GM18517 (cell line): Measurements from ENCODE around the gene OR2AE1.
"Not testable (repeated sequence)": the region's sequence is repeated elsewhere in the genome, so short reads cannot be mapped to it uniquely, and the experiment has no call there.

Experiments used
- ATAC-seq: cut with Tn5 transposase; IDR thresholded peaks from one replicate; pipeline ENCODE4 v1.9.1; 2021; ENCODE audit warnings: mild to moderate bottlenecking, moderate library complexity; ENCODE audit not compliant: unreplicated experiment

The OR2AE1 gene, protein sequence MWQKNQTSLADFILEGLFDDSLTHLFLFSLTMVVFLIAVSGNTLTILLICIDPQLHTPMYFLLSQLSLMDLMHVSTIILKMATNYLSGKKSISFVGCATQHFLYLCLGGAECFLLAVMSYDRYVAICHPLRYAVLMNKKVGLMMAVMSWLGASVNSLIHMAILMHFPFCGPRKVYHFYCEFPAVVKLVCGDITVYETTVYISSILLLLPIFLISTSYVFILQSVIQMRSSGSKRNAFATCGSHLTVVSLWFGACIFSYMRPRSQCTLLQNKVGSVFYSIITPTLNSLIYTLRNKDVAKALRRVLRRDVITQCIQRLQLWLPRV

DNA sequence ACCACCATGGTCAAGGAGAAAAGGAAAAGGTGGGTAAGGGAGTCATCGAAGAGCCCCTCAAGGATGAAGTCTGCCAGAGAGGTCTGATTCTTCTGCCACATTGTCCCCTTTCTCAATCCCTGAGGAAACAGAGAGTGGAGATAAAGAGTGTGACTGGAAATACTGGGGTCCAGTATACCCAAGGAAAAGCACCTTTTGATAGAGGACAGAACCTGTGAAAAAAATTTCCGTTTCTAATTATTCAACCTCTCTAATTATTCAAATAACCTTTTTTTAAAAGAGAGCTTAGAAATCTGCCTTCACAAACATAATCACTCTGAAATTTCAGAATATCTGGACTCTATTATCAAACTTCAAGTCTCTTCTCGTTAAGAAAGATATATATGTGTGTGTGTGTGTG lies at the start of gene OR2AE1:
TSS of gene OR2AE1 (minus strand) at position 101 of the 400 bp plus-strand sequence. CDS start at position 101, 0 bp downstream.
- no peak for ATAC-seq

DNA sequence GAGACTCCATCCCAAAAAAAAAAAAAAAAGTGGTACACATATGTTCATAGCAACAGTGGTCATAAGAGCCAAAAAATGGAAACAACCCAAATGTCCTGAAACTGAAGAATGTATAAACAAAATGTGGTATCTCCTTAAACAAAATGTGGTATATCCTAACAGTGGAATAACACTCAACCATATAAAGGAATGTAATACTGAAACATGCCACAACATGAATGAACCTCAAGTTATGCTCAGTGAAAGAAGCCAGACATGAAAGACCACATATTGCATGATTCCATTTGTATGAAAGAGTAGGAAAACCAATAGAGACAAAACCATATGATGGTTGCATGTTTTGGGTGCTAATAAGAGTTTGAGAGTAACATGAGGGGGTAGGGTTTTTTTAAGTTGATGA lies 49.5 kb upstream of the OR2AE1 start:
- ATAC-seq: no peak

DNA sequence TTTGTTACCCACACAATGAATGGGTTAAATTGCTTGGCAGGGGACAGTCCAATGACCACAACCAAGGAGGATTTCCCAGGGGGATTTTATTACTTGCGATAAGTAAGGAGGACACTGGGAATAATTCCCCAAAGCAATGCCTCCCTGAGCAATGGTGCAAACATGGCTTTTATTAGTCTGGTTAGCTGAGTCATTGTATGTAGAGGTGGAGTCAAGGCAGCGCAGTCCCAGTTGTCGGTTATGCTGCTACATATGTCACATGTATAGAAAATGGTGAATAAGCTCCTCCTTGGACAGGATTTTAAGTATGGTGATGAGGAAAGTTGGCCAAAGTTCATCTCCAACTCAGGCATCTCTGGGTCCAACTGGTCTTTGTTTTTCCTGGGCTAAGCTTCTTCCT lies 46.4 kb upstream of the OR2AE1 start:
- no peak for ATAC-seq

DNA sequence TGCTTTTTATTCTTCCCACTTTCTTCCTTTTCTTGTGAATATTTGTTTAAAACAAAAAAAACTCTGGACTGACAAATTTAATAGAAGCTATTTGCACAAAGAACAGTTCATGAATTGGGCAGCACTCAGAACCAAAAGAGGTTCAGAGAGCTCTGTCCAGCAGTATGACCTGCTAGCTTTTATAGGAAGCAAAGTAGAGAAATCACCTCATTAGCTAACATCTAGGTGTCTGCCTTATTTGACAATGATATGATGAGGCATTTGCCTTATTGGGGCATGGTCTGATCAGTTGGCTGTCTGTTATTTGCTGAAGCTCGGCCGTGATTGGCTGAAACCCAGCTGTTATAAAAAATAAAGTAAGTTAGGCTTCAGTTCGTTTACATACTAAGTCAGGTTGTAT lies 43.3 kb upstream of the OR2AE1 start:
- no peak for ATAC-seq

DNA sequence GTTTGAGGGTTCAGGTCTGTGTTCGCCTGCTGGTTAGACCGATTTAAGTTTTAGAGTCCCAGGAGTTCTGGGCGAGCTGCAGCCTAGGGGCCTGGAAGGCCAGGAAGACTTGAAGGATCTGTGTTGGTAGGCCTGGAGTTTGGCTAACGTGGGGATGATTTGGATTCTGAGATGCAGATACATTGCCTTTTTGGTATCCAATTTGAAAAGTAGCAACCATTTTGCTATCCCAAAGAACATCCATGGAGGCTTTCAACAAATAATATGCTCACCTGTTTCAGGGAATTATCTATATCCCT lies 42.9 kb upstream of the OR2AE1 start:
- ATAC-seq: no peak

DNA sequence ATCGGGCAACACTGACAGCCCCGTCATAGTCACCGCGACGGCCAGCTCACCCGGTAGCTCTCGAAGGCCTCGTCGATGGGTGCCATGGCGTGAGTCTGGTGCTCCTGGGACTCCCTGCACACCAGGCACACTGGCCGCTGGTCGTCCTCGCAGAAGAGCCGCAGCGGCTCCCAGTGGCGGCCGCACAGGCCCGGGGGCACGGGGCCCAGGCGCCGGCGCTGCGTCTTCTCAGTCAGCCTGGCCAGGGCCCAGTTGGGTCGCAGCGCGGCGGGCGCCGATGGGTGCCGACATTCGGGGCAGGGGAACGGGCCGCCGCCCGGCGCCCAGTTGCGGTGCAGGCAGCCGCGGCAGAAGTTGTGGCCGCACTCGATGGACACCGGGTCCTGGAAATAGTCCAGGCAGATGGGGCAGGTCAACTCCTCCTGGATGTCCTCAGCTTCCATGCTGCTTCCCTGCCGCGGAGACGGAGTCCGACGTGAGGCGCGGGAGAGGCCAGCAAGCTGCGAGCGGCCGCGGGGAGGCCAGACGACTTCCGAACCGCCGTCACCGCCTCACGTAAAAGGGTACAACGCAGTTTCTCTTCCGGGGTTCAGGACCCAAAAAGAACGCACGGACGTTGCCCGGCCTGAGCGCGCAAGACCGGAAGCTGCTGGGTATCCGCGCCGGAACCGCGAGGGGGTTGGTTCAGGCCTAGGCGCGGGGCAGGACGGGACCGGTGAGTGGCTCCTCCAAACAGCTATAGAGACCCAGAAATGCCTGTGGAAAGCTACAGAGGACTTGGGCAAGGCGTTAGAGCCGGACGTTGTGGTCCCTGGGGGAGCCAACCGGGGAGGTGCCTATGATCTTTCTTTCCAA lies 42.4 kb upstream of the OR2AE1 start, which contains the start of gene TRIM4:
TSS of gene TRIM4 (minus strand) at position 572 of the 855 bp plus-strand sequence. CDS start at position 443, 129 bp downstream.
- peak; percentile 86 for ATAC-seq

DNA sequence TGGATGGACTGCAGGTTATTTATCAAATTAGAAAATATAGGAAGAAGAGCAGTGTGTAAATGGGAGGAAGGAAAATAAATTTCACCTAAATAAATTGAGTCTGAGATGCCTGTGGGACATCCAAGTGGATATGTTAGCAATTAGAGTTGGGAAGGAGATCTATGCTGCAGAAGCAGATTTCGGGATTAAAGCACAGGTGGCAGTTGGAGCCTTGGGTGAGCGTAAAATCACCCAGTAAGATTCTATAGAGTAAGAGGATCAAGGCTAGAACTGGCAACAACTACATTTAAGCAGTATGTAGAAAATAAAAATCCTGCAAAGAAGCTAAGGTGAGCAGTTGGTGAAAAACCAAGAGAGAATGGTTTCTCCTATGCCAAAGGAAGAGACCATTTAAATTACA lies 34.1 kb upstream of the OR2AE1 start:
- no peak for ATAC-seq

DNA sequence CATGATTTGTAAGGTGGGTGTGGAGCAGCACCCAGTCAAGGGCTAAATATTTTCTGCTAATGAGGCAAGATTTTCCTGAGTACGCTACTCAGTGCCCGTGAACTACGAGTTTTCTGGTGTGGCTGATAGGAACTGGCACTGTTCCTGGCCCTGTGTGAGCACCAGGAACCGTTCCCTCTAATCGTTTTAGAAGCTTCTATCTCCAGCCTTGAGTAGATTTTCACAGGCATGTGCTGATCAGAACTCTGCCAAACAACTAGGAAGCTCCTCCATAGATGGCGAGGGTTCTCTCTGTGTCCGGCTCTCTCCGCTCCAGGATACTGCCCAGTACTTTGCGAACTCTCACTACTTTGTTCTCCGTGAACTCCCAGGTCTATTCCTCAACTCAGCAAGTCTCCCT lies 24.7 kb upstream of the OR2AE1 start:
- ATAC-seq: no peak

DNA sequence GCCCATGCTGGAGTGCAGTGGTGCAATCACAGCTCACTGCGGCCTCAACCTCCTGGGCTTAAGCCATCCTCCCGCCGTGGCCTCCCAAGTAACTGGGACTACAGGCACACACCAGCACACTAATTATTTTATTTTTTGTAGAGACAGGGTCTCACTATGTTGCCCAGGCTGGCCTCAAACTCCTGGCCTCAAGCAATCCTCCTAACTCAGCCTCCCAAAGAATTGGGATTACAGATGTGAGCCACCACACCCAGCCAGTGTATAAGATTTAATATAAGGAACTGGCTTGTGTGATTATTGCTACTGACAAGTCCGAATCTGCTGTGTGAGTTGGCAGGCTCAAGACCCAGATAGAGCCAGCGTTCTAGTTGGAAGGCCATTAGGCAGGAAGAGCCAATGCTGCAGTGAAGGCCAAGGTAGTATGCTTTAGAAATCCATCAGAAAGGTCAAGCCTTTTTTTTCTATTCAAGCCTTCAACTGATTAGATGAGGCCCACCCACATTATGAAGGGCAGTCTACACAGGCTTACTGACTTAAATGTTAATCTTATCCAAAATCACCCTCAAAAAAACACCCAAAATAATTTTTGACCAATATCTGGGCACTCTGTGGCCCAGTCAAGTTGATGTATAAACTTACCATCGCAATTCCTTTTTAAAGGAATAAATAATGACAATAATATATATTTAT lies 23.1 kb upstream of the OR2AE1 start:
- no peak for ATAC-seq

DNA sequence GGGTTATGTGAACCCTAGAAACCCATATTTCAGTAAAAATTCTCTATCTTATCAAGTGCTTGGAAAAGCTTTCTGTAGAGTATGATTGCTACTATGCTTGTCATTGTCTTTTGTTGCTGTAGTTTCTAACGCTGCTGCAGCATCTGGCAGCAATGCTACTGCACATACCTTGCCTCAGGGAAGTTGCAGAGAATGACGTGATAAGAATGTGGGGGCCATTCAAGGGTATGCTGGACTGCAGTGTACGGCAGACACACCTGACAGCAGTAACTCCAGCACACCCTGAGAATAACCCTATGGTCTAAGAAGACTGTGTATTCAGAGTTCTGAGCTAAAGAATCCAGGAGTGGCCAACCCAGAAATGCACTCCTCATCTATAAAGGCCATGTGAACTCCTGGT lies 22.0 kb upstream of the OR2AE1 start:
- no peak for ATAC-seq

DNA sequence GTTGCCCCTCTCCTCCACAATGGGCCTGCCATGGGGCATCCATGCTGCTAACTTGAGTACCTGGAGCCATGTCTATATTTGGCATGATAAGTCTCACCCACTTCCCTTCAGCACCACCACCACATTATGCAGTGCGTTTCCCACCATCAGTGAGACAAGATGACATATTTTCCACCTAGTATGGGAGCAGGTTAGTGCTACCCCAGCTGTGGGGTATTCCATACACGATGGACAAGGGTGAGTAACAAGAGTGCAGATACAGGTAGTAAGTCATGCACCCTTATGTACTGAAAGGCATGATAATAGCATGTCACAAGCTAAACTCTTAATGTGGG lies 21.2 kb upstream of the OR2AE1 start:
- ATAC-seq: no peak

DNA sequence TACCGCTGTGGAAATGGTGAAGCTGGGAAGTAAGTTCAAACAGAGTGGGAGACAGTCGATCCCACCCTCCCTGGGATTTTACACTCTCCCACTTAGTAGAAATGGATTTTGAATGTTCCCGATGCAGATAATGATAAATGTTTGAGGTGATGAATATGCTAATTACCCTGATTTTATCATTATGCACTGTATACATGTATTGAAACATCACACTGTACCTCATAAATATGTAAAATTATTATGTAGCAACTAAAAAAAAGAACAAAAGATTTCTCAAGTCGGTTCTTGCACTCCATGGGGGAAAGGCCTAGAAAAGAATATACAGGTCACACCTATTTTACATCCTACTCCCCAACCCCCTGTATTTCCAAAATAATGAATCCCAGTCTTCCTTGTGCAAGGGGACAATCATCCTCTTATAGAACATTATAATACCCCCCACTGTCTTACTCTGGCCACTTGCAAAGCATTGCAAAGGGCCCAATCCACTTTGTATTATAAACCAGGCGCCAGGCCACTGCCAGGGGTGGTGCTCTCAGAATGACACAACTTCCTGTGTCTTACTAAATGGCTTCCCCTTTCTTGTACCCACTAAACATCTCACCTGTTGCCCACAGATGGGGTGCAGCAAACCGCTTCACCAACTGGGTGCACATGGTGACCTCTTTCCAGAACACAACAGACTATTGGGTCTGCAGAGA lies 20.6 kb upstream of the OR2AE1 start:
- no peak for ATAC-seq

DNA sequence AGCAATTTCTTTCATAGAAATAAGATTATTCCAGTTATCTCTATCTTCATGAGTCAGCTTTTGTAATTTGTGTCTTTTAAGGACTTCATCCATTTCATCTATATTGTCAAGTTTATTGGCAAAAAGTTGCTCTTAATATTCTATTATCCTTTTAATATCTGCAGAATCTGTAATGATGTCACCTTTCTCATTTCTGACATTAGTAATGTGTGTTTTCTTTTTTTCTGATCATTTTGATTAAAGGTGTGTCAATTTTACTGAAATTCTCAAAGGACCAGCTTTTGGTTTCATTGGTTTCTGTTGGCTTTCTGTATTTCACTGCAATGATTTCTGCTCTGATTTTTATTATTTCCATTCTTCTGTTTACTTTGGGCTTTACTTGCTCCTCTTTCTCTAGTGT lies 17.9 kb upstream of the OR2AE1 start:
- ATAC-seq: no peak

DNA sequence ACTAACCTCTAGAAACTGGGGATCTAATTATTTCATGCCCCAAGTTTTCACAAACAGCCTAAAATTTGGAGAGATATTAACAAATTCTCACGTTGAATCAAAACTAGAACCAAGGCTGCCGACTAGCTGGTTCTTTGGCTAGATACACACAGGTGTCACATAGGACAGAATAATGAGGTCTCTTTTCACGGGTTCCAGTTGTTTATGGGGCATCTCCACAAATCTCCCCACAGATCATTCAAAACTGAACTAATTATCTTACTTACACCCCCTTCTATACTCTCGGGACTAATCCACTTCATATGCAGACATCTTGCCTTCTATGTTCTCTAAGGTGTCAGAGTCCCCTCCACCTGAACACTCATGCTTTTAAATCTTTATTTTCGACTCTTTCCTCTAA lies 16.4 kb upstream of the OR2AE1 start:
- no peak for ATAC-seq

DNA sequence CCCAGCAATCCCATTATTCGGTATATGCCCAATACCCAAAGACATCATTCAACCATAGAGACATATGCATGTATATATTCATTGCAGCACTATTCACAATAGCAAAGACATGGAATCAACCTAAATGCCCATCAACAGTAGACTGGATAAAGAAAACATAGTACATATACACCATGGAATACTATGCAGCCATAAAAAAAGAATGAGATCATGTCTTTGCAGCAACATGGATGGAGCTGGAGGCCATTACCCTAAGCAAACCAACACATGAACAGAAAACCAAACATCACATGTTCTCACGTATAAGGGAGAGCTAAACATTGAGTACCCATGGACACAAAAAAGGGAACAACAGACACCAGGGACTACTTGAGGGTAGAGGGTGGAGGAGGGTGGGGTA lies 13.5 kb upstream of the OR2AE1 start:
- ATAC-seq: not testable (repeated sequence)

DNA sequence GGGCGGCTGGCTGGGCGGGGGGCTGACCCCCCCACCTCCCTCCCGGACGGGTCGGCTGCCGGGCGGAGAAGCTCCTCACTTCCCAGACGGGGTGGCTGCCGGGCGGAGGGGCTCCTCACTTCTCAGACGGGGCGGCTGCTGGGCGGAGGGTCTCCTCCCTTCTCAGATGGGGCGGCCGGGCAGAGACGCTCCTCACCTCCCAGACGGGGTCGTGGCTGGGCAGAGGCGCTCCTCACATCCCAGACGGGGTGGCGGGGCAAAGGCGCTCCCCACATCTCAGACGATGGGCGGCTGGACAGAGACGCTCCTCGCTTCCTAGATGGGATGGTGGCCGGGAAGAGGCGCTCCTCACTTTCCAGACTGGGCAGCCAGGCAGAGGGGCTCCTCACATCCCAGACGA lies 11.5 kb upstream of the OR2AE1 start:
- ATAC-seq: not testable (repeated sequence)

DNA sequence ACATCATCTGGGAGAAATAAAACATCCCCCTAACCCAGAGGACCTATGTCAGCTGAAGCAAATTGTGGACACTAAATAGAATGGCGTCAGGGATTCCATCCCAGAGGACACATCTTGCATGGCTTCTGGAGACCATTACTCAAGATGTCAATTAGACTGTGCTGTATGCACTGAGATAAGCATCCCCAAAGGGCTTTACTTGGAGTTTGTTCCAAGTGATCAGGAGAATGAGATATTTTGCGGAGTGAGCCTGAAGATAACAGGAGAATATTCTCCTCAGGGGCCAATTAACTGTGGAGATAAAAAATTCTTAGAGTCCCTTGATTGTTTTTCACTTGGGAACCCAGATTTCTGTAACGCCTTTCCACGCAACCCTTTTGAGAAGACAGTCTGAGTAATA lies 4.5 kb upstream of the OR2AE1 start:
- ATAC-seq: no peak

DNA sequence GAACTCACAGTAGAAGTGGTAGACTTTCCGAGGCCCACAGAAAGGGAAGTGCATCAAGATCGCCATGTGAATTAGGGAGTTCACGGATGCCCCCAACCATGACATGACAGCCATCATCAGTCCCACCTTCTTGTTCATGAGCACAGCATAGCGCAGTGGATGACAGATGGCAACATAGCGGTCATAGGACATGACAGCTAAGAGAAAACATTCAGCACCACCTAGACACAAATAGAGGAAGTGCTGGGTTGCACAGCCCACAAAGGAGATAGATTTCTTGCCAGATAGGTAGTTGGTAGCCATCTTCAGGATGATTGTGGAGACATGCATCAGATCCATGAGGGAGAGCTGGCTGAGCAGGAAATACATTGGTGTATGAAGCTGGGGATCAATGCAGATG lies 342 bp downstream of the OR2AE1 start:
- no peak for ATAC-seq

DNA sequence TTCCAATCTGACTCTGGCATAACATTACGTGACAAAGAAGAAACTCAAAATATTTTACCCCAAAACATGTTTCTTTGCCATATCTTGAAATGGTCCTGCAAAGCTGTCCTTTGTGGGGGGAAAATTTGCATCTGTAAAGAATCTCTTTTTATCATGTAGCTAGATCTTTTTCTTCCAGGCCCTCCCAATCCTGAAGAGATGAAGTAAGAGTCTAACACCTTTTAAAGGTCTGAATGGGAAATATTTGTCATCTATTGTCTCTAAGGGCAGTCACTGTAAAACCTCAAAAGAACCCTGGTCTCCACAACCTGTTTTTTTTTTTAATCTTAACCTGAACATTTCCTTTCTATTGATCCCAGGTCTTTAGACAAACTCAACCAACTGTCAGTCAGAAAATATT lies 8.6 kb downstream of the OR2AE1 start:
- no peak for ATAC-seq

DNA sequence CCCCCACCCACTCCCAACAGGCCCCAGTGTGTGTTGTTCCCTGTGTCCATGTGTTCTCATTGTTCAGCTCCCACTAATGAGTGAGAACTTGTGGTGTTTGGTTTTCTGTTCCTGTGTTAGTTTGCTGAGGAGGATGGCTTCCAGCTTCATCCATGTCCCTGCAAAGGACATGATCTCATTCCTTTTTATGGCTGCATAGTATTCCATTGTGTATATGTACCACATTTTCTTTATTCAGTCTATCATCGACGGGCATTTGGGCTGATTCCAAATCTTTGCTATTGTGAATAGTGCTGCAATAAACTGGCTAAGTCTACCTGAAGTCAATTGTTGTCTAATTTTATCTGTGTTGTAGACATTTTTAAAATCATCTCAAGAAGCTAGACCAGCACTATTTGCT lies 9.4 kb downstream of the OR2AE1 start:
- ATAC-seq: not testable (repeated sequence)

DNA sequence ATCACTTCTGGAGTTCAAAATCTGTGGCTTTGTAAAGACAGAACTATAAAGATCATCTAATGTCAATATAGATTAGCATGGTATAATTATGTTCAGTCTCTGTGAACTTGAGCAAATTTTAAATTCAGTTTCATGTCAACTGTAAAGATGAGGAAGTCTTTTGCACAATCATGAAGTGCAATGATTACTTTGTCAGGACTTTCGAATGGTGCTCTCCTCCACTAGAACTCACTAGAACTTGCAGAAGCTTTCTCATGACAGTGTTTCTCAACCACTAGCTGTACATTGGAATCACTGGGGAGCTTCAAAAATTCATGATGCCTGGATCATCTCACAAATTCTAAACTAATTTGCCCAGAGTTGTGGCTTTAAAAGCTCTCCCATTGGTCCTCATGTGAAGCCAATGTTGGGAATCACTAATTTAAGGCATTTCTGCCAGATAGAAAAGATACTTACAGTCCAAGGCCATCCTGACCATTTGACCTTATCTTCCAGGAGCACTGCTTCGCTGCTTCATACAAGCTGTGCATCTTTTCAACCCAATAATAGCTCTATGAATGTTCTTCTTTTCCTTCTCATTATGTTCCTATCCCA lies 12.9 kb downstream of the OR2AE1 start:
- ATAC-seq: no peak
